HEK293T (cell line): Measurements from ENCODE around the gene ZNF227.

Experiments
- ARNT ChIP-seq: fragments of 450-650 bp; IDR thresholded peaks from 2 replicates; pipeline ENCODE4 v1.6.1; 2017; ENCODE audit warnings: mild to moderate bottlenecking
- BHLHE40 ChIP-seq: fragments of 450-650 bp; IDR thresholded peaks from 2 replicates; pipeline ENCODE4 v1.6.1; 2016; ENCODE audit warnings: mild to moderate bottlenecking, moderate library complexity, borderline replicate concordance
- ELF4 ChIP-seq: fragments of 450-650 bp; IDR thresholded peaks from 2 replicates; pipeline ENCODE4 v1.6.1; 2017; ENCODE audit warnings: antibody characterized with exemption
- FOXA1 ChIP-seq: fragments of 450-650 bp; IDR thresholded peaks from 2 replicates; pipeline ENCODE4 v1.6.1; 2016; ENCODE audit warnings: mild to moderate bottlenecking
- FOXK2 ChIP-seq: fragments of 450-650 bp; IDR thresholded peaks from 2 replicates; pipeline ENCODE4 v1.6.1; 2016; ENCODE audit warnings: mild to moderate bottlenecking
- FOXM1 ChIP-seq: fragments of 450-650 bp; IDR thresholded peaks from 2 replicates; pipeline ENCODE4 v1.6.1; 2017; ENCODE audit warnings: mild to moderate bottlenecking, borderline replicate concordance
- HDGF ChIP-seq: fragments of 450-650 bp; IDR thresholded peaks from 2 replicates; pipeline ENCODE4 v1.6.1; 2017; ENCODE audit warnings: antibody characterized with exemption, borderline replicate concordance
- NFRKB ChIP-seq: fragments of 450-650 bp; IDR thresholded peaks from 2 replicates; pipeline ENCODE4 v1.6.1; 2016; ENCODE audit warnings: mild to moderate bottlenecking, moderate library complexity
- SP1 ChIP-seq: fragments of 450-650 bp; IDR thresholded peaks from 2 replicates; pipeline ENCODE4 v1.6.1; 2017
- SUZ12 ChIP-seq: fragments of 450-650 bp; IDR thresholded peaks from 2 replicates; pipeline ENCODE4 v1.6.1; 2016; ENCODE audit warnings: mild to moderate bottlenecking
- TARDBP ChIP-seq: fragments of 450-650 bp; IDR thresholded peaks from 2 replicates; pipeline ENCODE4 v1.6.1; 2016
- ZNF384 ChIP-seq: fragments of 450-650 bp; IDR thresholded peaks from 2 replicates; pipeline ENCODE4 v1.6.1; 2016

DNA sequence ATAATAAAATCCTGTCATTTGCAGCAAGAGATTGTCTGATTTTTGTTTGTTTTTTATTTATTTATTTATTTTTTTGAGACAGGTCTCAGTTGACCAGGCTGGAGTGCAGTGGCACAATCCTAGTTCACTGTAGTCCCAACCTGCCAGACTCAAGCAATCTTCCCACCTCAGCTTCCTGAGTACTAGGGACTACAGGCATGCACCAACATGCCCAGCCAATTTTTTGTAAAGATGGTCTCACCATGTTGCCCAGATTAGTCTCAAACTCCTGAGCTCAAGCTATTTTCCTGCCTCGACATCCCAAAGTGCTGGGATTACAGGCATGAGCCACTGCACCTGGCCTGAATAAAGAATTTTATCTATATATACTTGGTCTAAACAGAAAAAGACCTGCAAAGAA lies 65.0 kb downstream of the ZNF227 start:
- TF ChIP-seq ARNT: no peak
- TF ChIP-seq NFRKB: no peak
- no peak for TF ChIP-seq SUZ12
- no peak for TF ChIP-seq TARDBP
- TF ChIP-seq BHLHE40: no peak
- TF ChIP-seq SP1: no peak
- TF ChIP-seq FOXM1: no peak
- no peak for TF ChIP-seq FOXK2
- no peak for TF ChIP-seq ZNF384
- TF ChIP-seq FOXA1: no peak
- no peak for TF ChIP-seq ELF4
- TF ChIP-seq HDGF: no peak
